Hair follicular keratinocyte (primary cell): ENCODE measurements around the gene TAF7. TPM values are rescaled to one million over a fixed set of nuclear protein-coding genes. Genes with fewer than 3 reads are reported as not detected.

ENCODE experiments used
- total RNA-seq: library from RNA; depleted of rRNA; stranded (reverse); fragments of >200 nt; gene quantifications from 2 replicates; pipeline ENCODE4 v1.2.3, GENCODE V29; 2015

Gene TAF7, protein sequence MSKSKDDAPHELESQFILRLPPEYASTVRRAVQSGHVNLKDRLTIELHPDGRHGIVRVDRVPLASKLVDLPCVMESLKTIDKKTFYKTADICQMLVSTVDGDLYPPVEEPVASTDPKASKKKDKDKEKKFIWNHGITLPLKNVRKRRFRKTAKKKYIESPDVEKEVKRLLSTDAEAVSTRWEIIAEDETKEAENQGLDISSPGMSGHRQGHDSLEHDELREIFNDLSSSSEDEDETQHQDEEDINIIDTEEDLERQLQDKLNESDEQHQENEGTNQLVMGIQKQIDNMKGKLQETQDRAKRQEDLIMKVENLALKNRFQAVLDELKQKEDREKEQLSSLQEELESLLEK
- 28.9 and 35.5 TPM in 2 replicates for total RNA-seq

DNA sequence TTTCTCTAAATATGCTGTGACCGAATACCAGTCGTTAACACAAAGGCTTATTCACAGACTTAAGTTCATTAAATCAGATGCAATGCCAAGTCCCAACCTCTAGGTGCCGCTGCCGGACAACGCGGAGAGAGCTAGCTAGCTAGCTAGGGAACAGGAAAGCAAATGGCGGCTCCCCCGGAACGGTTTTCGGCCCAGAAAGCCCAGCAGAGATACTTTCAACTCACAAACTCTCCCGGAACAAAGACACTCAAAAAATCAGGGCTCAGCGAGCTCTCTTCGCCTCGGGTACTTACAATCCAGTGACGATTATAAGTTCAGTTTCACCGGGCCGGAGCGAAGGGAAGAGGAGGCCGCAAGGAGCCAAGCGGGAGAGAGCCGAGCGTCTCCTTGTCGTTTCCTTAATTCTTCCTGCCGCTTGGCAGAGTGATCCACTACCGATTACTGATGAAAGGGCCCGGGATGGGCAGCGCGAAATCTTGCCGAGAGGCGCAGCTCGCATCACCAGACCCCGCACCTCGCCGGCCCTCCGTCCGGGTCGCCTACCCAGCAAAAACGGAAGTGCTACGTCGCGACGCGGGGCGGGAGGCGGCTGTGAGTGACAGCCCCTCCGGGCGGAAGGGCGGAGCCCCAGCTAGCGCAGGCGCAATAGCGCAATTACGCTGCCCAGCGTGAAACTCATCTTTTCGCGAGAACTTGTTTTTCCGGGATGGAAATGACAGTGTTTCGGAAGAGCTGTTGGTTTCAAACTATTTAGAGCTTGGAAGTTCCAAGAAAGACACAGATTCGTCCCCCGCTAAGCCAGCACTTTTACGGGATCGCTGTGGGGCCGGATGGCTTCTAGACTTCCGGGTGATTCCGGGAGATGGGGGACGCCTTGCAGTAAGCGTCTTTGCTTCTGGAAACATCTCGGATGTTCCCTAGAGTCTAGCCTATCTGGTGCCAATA, at the start of gene TAF7:
TSS of gene TAF7 (minus strand) at position 560 of the 945 bp plus-strand sequence. CDS start 740 bp downstream, outside the sequence.

GRCh38 chr5:141363952-141364660, 43.5 kb upstream of the TAF7 start, which contains the start of gene PCDHGA5:
PCDHGA5 (plus strand) TSS chr5:141364162; CDS start chr5:141364331, 169 bp downstream.

GRCh38 chr5:141359790-141360426, 39.3 kb upstream of the TAF7 start, which contains the start of gene PCDHGB2:
PCDHGB2 (plus strand) TSS chr5:141359994; CDS start chr5:141360136, 142 bp downstream.

GRCh38 chr5:141354900-141355469, 34.4 kb upstream of the TAF7 start, which contains the start of gene PCDHGA4:
PCDHGA4 (plus strand) TSS chr5:141355021; CDS start chr5:141355108, 87 bp downstream.

GRCh38 chr5:141349917-141350619, 29.5 kb upstream of the TAF7 start, which contains the start of gene PCDHGB1:
PCDHGB1 (plus strand) TSS chr5:141350099; CDS start chr5:141350261, 162 bp downstream.

GRCh38 chr5:141343242-141343952, 22.8 kb upstream of the TAF7 start, which contains the start of gene PCDHGA3:
PCDHGA3 (plus strand) TSS chr5:141343829; CDS start chr5:141344034, 205 bp downstream.

DNA sequence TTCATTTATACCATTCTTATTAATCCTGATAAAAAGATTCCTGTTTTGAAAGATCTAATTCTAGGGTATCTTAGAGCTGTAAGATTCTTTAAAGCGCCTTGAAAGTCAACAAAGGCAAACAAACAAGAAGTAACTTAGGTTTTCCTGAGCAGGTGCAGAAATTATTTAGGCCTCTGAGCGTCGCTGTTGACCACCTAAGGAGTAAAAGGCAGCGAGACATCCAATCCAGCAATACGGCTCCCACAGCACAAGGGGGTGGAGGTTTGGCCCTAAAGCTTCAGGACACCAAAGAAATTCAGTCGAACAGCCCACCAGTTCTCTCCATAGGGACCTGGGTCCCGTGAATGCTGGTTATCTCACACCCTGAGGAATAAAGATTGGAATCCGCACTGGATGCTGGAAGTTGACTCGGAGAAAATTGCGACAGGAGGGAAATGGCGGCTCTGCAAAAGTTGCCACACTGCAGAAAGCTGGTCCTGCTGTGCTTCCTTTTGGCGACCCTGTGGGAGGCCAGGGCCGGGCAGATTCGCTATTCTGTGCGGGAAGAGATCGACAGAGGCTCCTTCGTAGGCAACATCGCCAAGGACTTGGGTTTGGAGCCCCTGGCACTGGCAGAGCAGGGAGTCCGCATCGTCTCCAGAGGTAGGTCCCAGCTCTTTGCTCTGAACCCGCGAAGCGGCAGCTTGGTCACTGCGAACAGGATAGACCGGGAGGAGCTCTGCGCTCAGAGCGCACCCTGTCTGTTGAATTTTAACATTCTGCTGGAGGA, 18.1 kb upstream of the TAF7 start, which contains the start of gene PCDHGA2:
TSS of gene PCDHGA2 (plus strand) at position 223 of the 769 bp plus-strand sequence.

DNA sequence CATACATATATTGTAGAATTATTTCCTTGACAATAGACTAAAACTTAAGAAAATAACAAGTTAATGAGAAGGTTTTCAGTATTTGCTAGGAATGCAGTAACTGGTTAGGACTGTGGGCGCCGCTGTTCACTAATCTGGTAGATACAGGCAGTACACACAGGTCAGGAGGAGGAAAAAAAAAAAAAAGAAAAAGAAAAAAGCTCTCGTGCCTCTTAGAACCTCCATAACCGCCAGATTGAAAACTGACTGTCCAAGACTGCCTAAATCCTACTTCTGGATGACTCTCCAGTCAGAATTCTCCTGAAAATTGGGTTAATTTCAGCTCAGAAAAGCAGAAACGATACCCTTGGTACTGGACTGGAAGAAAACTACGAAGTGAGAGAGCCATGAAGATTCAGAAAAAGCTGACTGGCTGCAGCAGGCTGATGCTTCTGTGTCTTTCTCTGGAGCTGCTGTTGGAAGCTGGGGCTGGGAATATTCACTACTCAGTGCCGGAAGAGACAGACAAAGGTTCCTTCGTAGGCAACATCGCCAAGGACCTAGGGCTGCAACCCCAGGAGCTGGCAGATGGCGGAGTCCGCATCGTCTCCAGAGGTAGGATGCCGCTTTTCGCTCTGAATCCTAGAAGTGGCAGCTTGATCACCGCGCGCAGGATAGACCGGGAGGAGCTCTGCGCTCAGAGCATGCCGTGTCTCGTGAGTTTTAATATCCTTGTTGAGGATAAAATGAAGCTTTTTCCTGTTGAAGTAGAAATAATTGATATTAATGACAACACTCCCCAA, 9.9 kb upstream of the TAF7 start, which contains the start of gene PCDHGA1:
TSS of gene PCDHGA1 (plus strand) at position 216 of the 782 bp plus-strand sequence.

DNA sequence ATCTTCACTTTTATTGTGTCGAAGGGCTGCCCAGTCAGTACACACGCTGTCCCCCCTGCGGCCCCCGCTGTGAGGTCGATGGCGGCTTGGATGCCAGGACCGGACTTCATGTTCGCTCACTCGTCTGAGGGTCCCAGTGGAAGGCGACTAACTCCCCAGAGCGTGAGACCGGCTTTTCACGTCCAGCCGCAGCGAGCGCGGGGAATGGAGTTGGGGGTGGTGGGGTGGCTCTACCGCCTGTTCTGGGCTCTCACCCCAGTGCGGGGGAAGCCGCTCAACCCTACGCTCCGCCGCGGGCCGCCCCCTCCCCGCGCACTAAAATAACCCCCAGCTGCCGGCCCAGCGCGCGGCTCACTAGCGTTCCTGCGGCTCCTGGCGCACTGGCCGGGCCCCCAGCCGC, 16.8 kb downstream of the TAF7 start, which contains the start of gene SLC25A2:
TSS of gene SLC25A2 (minus strand) at position 294 of the 400 bp plus-strand sequence. CDS start at position 110, 184 bp downstream.

Other genes with a start within 250 kb of the TAF7 start
- 0.08 and 0.62 TPM in 2 replicates for gene PCDHB2, start 226.2 kb downstream of the TAF7 start, total RNA-seq
- gene PCDHB3, start 220.3 kb downstream of the TAF7 start, total RNA-seq = under 0.01 TPM in 1 of 2 replicates, not detected in the other
- 0.34 TPM in 1 of 2 replicates, not detected in the other for gene PCDHB4, start 199.0 kb downstream of the TAF7 start, total RNA-seq
- gene PCDHB5, start 185.6 kb downstream of the TAF7 start, total RNA-seq = not detected in 2 replicates
- gene PCDHB6, start 170.7 kb downstream of the TAF7 start, total RNA-seq = not detected in 2 replicates
- not detected in 2 replicates for gene PCDHB7, start 148.1 kb downstream of the TAF7 start, total RNA-seq
- gene PCDHB8, start 143.0 kb downstream of the TAF7 start, total RNA-seq = not detected in 2 replicates
- 0.16 TPM in 1 of 2 replicates, not detected in the other for gene PCDHB16, start 138.4 kb downstream of the TAF7 start, total RNA-seq
- gene PCDHB9, start 133.6 kb downstream of the TAF7 start, total RNA-seq = 0.08 TPM in 1 of 2 replicates, not detected in the other
- under 0.01 and 0.04 TPM in 2 replicates for gene PCDHB10, start 128.4 kb downstream of the TAF7 start, total RNA-seq
- gene PCDHB11, start 121.2 kb downstream of the TAF7 start, total RNA-seq = not detected in 2 replicates
- not detected in 2 replicates for gene PCDHB12, start 112.1 kb downstream of the TAF7 start, total RNA-seq
- not detected in 2 replicates for gene PCDHB13, start 106.9 kb downstream of the TAF7 start, total RNA-seq
- 0.04 TPM in 1 of 2 replicates, not detected in the other for gene PCDHB14, start 97.4 kb downstream of the TAF7 start, total RNA-seq
- gene PCDHB15, start 75.4 kb downstream of the TAF7 start, total RNA-seq = 0.04 and 0.08 TPM in 2 replicates
- gene SLC25A2, start 16.7 kb downstream of the TAF7 start, total RNA-seq = not detected in 2 replicates
- not detected in 2 replicates for gene PCDHGA1, start 9.7 kb upstream of the TAF7 start, total RNA-seq
- gene PCDHGA2, start 18.0 kb upstream of the TAF7 start, total RNA-seq = 0.04 and 0.55 TPM in 2 replicates
- gene PCDHGA3, start 23.0 kb upstream of the TAF7 start, total RNA-seq = 0.04 and 0.08 TPM in 2 replicates
- gene PCDHGB1, start 29.3 kb upstream of the TAF7 start, total RNA-seq = 0.23 and 0.38 TPM in 2 replicates
- 0.08 and 0.15 TPM in 2 replicates for gene PCDHGA4, start 34.2 kb upstream of the TAF7 start, total RNA-seq
- gene PCDHGB2, start 39.2 kb upstream of the TAF7 start, total RNA-seq = 0.08 and 0.23 TPM in 2 replicates
- gene PCDHGA5, start 43.4 kb upstream of the TAF7 start, total RNA-seq = under 0.01 TPM in 1 of 2 replicates, not detected in the other
- gene PCDHGB3, start 49.5 kb upstream of the TAF7 start, total RNA-seq = 0.31 and 0.46 TPM in 2 replicates
- 0.15 and 0.16 TPM in 2 replicates for gene PCDHGA6, start 53.1 kb upstream of the TAF7 start, total RNA-seq
- 0.11 and 0.86 TPM in 2 replicates for gene PCDHGA7, start 62.0 kb upstream of the TAF7 start, total RNA-seq
- gene PCDHGB4, start 66.9 kb upstream of the TAF7 start, total RNA-seq = 1.5 and 3.7 TPM in 2 replicates
- 0.08 and 0.39 TPM in 2 replicates for gene PCDHGA8, start 71.8 kb upstream of the TAF7 start, total RNA-seq
- 3.3 and 5.9 TPM in 2 replicates for gene PCDHGB5, start 77.2 kb upstream of the TAF7 start, total RNA-seq
- gene PCDHGA9, start 82.0 kb upstream of the TAF7 start, total RNA-seq = 0.53 and 0.70 TPM in 2 replicates
- 0.61 and 0.70 TPM in 2 replicates for gene PCDHGB6, start 87.2 kb upstream of the TAF7 start, total RNA-seq
- gene PCDHGA10, start 92.2 kb upstream of the TAF7 start, total RNA-seq = 1.3 and 1.6 TPM in 2 replicates
- gene PCDHGB7, start 96.9 kb upstream of the TAF7 start, total RNA-seq = 1.3 and 2.3 TPM in 2 replicates
- gene PCDHGA11, start 100.3 kb upstream of the TAF7 start, total RNA-seq = 0.84 and 0.94 TPM in 2 replicates
- gene PCDHGA12, start 109.7 kb upstream of the TAF7 start, total RNA-seq = 1.6 and 4.0 TPM in 2 replicates
- 21.8 and 60.9 TPM in 2 replicates for gene PCDHGC3, start 155.2 kb upstream of the TAF7 start, total RNA-seq
- 0.19 and 0.31 TPM in 2 replicates for gene PCDHGC4, start 164.2 kb upstream of the TAF7 start, total RNA-seq
- 1.2 and 5.0 TPM in 2 replicates for gene PCDHGC5, start 168.3 kb upstream of the TAF7 start, total RNA-seq